ENCODE measurements around the gene RHOF. TPM values are rescaled to one million over a fixed set of nuclear protein-coding genes. Genes with fewer than 3 reads are reported as not detected.
A peak's percentile ranks its signal among the peaks of the same experiment; 100 is the strongest.

The RHOF gene
- total RNA-seq, 2 donors from 2014 or later = 31.0 to 35.6 TPM

DNA sequence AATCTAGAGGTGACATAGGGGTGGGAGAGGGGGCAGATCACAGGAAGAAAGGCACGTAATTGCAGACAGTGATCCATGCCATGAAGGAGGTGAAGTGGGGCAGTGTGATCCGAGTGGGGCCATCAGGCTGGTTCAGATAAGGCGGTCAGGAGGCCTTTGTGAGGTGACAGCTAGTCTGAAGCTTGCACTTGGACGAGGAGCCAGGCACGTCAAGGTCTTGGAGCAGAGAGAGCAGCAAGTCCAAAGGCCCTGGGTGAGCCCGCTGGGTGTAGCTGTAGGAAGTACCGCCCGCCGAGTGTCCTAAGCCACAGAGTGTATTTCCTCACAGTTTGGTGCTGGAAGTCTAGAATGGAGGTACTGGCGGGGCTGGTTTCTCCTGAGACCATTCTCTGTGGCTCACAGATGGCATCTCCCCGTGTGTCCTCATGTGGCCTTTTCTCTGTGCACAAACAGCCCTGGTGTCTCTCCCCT, 23.6 kb downstream of the RHOF start:
- H3K27ac ChIP-seq (ENCODE audit: low read depth, low read length) = no peak overlapping the region
- peaks cover 5% of the 10 kb centered on the region for H3K4me1 Mint-ChIP-seq
- H3K4me1 ChIP-seq (ENCODE audit: control insufficient read depth, insufficient read depth, low read length) = peaks cover 4% of the 10 kb centered on the region
- H3K27ac Mint-ChIP-seq = peak overlapping the region; percentile 71
- H3K36me3 ChIP-seq (ENCODE audit: control insufficient read depth, insufficient read depth, low read length) = peaks cover 12% of the 10 kb centered on the region
- H3K27me3 Mint-ChIP-seq (ENCODE audit: insufficient read depth) = no peaks in the 10 kb centered on the region
- 93 to 95% methylated on average over 8 to 11 of the region's 11 CpGs for WGBS, 2 experiments (ENCODE audit: insufficient coverage in 1 of 2, insufficient read length in 1 of 2)
- no peaks in the 10 kb centered on the region for H3K9me3 Mint-ChIP-seq
- no peak overlapping the region for H3K4me3 Mint-ChIP-seq
- peaks cover 8% of the 10 kb centered on the region for H3K36me3 Mint-ChIP-seq (ENCODE audit: low read depth)
- H3K9ac ChIP-seq (ENCODE audit: extremely low read depth, low read length, poor library complexity, severe bottlenecking) = no peak overlapping the region
- H3K9me3 ChIP-seq (ENCODE audit: control insufficient read depth, low read length) = no peaks in the 10 kb centered on the region
- TF ChIP-seq, protein P1, sequence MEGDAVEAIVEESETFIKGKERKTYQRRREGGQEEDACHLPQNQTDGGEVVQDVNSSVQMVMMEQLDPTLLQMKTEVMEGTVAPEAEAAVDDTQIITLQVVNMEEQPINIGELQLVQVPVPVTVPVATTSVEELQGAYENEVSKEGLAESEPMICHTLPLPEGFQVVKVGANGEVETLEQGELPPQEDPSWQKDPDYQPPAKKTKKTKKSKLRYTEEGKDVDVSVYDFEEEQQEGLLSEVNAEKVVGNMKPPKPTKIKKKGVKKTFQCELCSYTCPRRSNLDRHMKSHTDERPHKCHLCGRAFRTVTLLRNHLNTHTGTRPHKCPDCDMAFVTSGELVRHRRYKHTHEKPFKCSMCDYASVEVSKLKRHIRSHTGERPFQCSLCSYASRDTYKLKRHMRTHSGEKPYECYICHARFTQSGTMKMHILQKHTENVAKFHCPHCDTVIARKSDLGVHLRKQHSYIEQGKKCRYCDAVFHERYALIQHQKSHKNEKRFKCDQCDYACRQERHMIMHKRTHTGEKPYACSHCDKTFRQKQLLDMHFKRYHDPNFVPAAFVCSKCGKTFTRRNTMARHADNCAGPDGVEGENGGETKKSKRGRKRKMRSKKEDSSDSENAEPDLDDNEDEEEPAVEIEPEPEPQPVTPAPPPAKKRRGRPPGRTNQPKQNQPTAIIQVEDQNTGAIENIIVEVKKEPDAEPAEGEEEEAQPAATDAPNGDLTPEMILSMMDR (conservative IDR thresholded peaks at IDR 0.05) = no peak
- no peaks in the 10 kb centered on the region for H3K27me3 ChIP-seq (ENCODE audit: control insufficient read depth, insufficient read depth, low read length, poor library complexity, severe bottlenecking)
- no peak for DNase-seq
- H3K4me3 ChIP-seq (ENCODE audit: low read length) = no peak overlapping the region

DNA sequence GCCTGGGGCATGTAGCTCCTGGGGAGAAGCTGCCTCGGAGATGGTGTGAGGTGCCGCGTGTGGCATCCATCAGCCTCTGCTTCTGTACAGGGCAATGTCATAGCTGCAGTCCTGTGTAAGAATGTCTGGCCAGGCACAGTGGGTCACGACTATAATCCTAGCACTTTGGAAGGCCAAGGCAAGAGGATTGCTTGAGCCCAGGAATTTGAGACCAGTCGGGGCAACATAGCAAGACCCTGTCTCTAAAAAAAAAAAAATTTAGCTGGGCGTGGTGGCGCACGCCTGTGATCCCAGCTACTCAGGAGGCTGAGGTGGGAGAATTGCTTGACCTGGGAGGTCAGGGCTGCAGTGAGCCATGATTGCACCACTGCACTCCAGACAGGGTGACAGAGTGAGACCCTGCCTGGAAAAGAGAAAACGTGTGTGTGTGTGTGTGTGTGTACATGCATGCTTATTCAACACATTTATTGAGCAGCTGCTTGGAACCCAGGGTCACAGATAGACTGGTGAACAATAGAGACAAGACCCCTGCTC, 24.1 kb downstream of the RHOF start:
- H3K4me1 ChIP-seq (ENCODE audit: control insufficient read depth, insufficient read depth, low read length) = no peaks in the 10 kb centered on the region
- no peak for DNase-seq
- H3K27me3 Mint-ChIP-seq (ENCODE audit: insufficient read depth) = no peaks in the 10 kb centered on the region
- no peaks in the 10 kb centered on the region for H3K27me3 ChIP-seq (ENCODE audit: control insufficient read depth, insufficient read depth, low read length, poor library complexity, severe bottlenecking)
- no peak overlapping the region for H3K27ac ChIP-seq (ENCODE audit: low read depth, low read length)
- no peaks in the 10 kb centered on the region for H3K9me3 Mint-ChIP-seq
- H3K27ac Mint-ChIP-seq = peak overlapping the region; percentile 71
- TF ChIP-seq, protein P1 (conservative IDR thresholded peaks at IDR 0.05) = no peak
- peaks cover 12% of the 10 kb centered on the region for H3K36me3 ChIP-seq (ENCODE audit: control insufficient read depth, insufficient read depth, low read length)
- H3K4me3 Mint-ChIP-seq = no peak overlapping the region
- H3K9ac ChIP-seq (ENCODE audit: extremely low read depth, low read length, poor library complexity, severe bottlenecking) = no peak overlapping the region
- peaks cover 8% of the 10 kb centered on the region for H3K36me3 Mint-ChIP-seq (ENCODE audit: low read depth)
- WGBS, 2 experiments (ENCODE audit: insufficient coverage in 1 of 2, insufficient read length in 1 of 2) = 80 to 91% methylated on average over 3 to 9 of the region's 9 CpGs
- H3K9me3 ChIP-seq (ENCODE audit: control insufficient read depth, low read length) = no peaks in the 10 kb centered on the region
- H3K4me3 ChIP-seq (ENCODE audit: low read length) = no peak overlapping the region
- H3K4me1 Mint-ChIP-seq = peaks cover 4% of the 10 kb centered on the region

DNA sequence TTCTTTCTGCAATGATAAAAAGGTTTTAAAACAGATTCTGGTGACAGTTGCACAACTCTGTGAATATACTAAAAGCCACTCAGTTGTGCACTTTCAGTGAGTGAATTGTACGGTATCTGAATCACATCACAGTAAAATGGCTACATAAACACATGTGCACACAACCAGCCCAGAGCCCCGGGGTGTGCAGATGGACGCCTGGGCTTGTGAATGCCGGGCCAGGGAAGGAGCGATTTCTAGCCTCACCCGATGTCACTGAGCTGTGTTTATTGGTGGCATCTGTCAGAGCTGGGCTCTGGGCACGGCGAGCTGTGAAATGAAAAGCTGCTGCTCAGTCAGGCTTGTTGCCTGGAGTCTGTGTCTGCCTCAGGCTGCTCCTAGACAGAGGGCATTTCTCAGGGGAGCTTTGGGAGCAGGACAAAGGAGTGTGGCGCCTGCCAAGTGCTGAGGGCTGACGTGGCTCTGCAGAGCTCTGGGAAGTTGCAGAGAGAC, 25.9 kb downstream of the RHOF start:
- Mint-ChIP-seq H3K4me3 (no peak overlapping the region), H3K4me1 (peaks cover 2% of the 10 kb centered on the region), H3K36me3 (ENCODE audit: low read depth) (peaks cover 11% of the 10 kb centered on the region), H3K27ac (no peak overlapping the region), H3K27me3 (ENCODE audit: insufficient read depth) (no peaks in the 10 kb centered on the region), H3K9me3 (no peaks in the 10 kb centered on the region)
- H3K36me3 ChIP-seq (ENCODE audit: control insufficient read depth, insufficient read depth, low read length) = peaks cover 13% of the 10 kb centered on the region
- no peaks in the 10 kb centered on the region for H3K27me3 ChIP-seq (ENCODE audit: control insufficient read depth, insufficient read depth, low read length, poor library complexity, severe bottlenecking)
- H3K9ac ChIP-seq (ENCODE audit: extremely low read depth, low read length, poor library complexity, severe bottlenecking) = no peak overlapping the region
- no peak overlapping the region for H3K4me3 ChIP-seq (ENCODE audit: low read length)
- H3K9me3 ChIP-seq (ENCODE audit: control insufficient read depth, low read length) = no peaks in the 10 kb centered on the region
- H3K4me1 ChIP-seq (ENCODE audit: control insufficient read depth, insufficient read depth, low read length) = peaks cover 1% of the 10 kb centered on the region
- no peak for DNase-seq
- TF ChIP-seq, protein P1 (conservative IDR thresholded peaks at IDR 0.05) = no peak
- 94 to 100% methylated on average over 3 to 10 of the region's 10 CpGs for WGBS, 2 experiments (ENCODE audit: insufficient coverage in 1 of 2, insufficient read length in 1 of 2)
- peak overlapping the region; percentile 87 for H3K27ac ChIP-seq (ENCODE audit: low read depth, low read length)

Data from endodermal cell (in vitro differentiated cells).